GM13977 (cell line): ENCODE data around the gene COL9A1.

Experiments used
- DNase-seq: peaks from one replicate; pipeline ENCODE4 v3.0.0; 2012; ENCODE audit warnings: low spot score
- CTCF ChIP-seq: IDR thresholded peaks from 2 replicates; pipeline ENCODE4 v1.5.1; 2012; ENCODE audit warnings: mild to moderate bottlenecking, control low read depth; ENCODE audit not compliant: insufficient read depth; ENCODE audit errors: extremely low read depth, missing control alignments
- in situ Hi-C: fragments of 300-500 bp; cut with MboI; formaldehyde crosslinking; loops from one replicate; pipeline ENCODE4 v1.12.0; 2022; ENCODE audit warnings: low sequenced_read_pairs, low pct_unique_long_range_greater_than_20kb, mixed read lengths, inconsistent platforms; ENCODE audit not compliant: unreplicated experiment

Gene COL9A1

GRCh38 chr6:70168681-70169377, 134.1 kb downstream of the COL9A1 start:
- in situ Hi-C loops, result no loop called here
- no peak for DNase-seq
- no peak for TF ChIP-seq CTCF
